Measurements from ENCODE around the gene MRPL20.
A peak's percentile ranks its signal among the peaks of the same experiment; 100 is the strongest.
"Not testable (repeated sequence)": the region's sequence is repeated elsewhere in the genome, so short reads cannot be mapped to it uniquely, and the experiment has no call there.

MRPL20 gene

DNA sequence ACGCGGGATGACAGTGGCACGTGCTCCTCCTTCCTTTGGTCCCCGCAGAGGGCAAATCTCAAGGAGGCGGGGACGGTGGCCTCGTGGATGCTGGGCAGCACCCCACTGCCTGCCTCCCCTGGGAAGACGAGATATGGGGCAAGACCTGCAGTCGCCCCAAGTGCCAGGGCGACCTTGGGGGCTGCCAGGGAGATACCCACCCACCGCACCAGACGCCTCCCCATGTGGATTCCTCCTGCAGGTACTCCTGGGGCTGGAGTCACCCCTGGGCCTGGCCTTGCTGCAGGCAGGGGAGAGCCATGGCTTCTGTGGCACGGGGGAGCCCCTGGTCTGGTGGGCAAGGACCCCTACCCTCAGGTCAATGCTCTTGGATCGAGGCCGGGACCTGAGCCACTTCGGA lies 26.2 kb downstream of the MRPL20 start:
- DNase-seq: no peak

DNA sequence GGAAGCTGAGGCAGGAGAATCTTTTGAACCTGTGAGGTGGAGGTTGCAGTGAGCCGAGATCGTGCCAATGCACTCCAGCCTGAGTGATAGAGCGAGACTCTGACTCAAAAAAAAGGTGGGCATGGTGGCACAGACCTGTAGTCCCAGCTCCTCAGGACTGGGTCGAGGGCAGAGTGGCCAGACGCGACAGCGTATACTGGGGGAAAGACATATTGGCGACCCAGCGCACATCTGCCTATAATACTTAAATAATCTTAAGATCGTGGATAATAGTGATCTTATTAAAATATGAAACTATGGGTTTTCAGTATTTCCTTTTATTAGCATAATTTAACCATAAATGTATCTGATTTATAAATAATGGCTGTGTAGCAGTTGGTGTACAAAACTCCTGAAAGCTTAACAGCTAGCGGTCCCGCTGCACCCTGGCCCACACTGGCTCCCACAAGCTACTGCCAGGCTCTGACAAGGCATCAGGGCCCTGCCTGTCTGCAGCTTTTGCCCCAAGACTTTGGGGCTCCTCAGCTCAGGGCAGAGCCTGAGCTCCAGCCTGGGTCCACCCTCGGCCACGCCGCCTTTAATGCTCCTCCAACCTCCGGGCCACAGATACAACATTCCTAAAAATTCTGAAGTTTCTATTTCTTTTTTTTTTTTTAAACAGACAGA lies 29.4 kb downstream of the MRPL20 start:
- DNase-seq: no peak

DNA sequence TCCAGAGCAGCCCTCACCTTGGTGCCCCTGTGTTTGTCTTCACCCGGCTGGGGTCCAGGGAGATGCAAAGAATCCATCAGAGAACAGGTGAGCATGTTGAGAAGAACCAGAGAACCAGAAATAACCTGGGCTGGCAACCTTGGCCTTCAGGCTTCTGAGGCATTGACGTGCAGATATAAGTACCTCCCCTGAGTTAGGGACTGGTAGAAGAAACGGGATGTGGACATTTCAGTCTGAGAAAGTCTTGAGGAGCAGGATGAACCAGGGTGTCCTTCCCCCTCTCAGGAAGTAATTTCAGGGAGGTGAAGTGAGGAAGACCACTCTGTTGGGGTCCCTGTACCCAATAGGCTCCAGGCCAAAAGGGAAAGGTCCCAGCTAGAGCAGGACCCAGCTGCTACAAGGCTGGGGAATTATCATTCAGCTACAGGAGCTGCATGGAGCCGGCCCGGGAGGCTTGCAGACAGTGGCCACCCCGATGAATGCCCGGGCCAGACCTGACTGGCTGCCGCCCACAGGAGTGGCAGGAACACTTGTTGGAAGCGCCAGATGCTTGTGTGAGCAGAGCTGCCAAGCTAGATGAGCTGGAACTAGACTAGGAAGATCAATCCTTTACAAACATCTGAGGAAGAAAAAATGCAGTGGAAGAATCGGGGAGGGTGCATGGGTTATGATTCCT lies 30.4 kb downstream of the MRPL20 start:
- no peak for DNase-seq

DNA sequence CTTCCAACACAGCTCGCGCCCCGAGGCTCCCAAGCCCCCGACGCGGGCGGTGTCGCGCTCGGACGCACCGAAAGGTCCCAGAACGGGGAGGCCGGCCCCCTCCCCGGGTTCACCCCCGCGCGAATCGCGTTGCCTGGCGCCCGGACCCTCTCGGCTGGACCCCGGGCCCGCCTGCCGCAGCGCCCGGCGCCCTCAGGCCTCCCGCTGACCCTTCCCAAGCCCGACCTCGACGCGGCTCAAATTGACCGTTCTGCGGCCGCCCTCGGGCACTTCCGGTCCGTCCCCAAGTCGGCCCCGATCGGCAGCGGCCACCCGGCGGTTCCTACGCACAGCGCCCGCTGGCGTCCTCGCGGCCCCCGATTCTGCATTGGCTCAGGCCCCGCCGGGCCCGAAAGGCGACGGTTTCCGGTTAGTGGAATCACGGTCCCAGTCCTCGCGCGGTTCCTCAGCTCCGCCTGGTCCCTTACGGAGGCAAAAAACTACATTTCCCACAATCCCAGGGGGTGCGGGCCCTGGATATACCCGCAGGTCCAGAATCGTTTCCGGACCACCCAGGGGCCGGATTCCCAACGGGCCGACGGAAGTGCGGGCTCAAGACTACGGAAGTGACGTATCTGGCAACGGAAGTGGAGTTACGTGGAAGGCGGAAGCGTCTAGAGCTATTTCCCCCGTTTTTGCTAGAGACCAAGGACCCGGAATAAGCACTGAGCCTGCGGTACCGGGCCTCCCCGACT lies 32.0 kb downstream of the MRPL20 start, which contains the start of gene AURKAIP1:
Gene AURKAIP1 (minus strand): TSS at position 279 of the 734 bp plus-strand sequence. CDS start 451 bp downstream, outside the sequence.
- DNase-seq: peak; percentile 98

DNA sequence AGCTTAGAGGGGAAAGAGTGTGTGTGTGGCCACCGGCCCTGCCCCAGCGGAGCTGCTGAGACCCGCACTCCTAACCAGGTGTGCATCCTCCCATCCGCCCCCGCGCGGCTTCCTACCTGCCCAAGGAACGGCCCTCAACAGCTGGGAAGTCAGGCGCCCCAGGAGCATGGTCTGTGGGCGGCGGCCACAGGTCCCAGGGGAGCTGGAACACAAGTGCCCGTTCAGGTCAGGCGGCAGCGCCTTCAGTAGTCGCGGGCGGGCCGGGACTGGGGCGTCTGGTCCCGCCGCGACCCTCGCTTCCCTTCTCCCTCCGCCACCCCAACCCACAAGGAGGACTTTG lies 32.5 kb downstream of the MRPL20 start:
- DNase-seq: no peak

DNA sequence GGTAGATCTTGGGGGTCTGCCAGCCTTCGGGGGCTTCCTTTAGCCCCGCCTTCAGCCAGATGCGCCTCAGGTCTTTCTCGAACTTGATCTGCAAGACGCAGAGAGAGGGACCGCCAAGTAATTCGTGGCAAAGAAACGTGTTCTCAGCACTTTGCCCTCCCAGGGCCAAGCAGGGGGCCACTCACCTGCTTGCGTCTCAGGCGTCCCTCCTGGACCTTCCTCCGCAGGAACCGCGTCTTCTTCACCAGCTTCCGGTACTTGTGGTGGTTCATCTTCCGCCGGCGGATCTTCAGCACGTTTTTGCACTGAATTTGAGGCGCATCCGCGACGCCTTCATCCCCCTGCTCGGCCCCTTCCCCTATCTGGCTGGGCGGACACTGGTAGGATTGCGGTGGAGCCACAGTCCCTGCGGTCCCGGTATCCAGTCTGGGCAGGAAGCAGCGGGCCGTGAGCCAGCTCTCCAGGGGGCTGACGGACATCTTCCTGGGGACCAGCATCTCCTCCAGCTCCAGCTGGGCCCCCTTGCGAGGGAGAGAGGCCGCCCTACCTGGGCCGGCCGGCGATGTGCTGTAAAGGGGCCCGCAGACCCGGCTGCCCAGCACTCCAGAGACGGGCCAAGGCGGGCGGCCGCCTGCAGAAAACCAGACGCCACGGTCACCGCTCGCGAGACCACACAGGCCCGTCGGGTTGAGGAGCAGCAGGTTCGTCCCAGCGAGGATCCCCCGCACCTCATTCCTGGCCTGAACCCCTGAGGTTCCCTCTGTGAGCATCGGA lies 33.1 kb downstream of the MRPL20 start:
- no peak for DNase-seq

DNA sequence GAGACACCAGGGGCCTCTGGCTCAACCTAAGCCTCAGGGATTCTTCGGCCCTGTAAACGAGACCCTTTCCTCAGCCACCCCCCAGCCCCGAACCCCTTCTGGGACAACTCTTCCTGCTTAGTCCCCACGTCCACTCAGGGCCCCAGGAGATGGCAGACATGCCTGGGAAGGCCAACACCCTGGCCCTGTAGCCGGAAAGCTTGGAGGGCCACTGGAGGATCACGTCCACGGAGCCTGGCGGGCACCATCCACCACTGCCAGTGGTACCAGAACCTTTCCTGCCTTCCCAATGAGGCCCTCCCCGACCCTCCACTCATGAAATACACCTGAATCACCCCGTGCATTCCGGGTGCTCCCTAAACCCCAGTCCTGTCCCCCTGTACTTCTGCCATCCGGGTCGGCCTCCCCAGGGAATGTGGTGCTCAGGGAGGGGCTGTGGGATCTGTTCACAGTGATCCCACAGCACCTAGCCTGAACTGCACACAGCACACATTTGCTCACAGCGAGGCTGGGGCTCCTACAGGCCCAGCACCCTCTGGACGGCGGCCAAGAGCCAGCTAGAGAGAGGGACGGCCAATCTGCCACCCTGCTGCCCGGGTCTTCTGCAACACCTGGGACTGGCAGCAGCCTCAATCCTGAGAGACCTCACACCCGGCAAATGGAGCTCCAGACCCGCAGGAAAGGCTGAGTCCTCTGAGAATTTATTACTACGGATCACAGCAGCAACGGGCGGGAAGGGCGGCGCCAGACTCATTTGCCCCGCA lies 33.9 kb downstream of the MRPL20 start:
- no peak for DNase-seq

DNA sequence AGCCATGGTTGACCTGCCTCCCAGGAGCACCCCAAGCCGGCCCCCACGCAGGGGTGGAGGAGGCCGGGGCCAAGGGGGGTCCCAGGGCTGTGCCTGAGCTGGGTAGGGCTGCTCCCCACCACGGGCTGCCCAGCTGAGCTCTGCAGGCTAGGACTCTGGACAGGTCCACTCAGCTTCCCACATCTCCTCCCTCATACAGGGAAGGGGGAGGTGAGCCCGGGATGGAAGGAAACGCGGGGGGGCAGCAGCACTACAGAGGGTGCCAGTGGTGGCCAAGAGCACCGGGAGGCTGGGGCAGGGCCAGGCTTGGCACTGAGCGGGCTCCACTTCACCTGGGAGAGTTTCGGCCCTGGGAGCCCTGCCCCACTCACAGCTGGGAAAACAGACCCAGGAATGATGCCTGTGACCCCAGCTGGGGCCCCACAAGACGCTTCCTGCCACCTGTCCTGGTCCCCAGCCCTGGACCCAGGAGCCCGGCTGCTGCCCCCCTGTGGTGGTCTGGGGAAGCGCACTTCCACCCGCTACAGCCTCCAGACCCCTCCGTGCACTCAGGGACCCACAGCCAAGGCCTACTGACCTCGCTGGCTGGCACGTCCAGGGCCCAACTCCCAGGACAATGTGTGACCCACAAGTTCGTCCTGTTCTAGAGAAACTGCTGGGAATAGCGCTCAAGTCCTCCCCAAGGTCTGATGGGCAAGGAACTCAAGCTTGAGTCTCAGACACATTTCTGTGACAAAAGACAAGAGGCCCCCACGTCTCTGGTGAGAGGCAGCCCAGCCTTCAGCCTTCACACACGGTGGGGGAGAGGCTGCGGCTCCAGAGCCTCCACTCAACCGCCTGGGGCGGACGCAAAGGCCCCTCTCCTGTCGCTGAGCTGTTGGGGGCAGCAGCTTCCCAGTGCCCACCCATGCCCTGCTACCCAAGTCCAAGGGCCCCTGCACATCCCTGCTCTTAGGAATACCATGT lies 35.1 kb downstream of the MRPL20 start:
- peak; percentile 73 for DNase-seq

DNA sequence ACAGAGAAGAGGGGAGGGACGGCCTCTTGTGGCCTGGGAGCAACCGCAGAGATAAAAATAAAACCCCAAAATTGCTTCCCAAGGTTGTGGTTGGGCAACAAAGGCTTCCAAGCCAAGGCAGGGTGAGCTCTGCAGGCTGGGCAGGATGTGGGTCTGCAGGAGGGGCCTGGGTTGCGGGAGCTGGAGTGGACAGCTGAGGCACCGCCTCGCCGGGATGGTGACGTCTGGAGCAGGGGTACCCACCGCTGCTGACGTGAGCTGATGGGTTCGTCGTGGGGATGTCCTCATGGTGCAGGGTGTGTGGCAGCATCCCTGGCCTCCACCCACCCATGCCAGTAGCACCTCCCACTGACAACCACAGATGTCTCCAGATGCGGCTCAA lies 35.7 kb downstream of the MRPL20 start:
- DNase-seq: no peak

DNA sequence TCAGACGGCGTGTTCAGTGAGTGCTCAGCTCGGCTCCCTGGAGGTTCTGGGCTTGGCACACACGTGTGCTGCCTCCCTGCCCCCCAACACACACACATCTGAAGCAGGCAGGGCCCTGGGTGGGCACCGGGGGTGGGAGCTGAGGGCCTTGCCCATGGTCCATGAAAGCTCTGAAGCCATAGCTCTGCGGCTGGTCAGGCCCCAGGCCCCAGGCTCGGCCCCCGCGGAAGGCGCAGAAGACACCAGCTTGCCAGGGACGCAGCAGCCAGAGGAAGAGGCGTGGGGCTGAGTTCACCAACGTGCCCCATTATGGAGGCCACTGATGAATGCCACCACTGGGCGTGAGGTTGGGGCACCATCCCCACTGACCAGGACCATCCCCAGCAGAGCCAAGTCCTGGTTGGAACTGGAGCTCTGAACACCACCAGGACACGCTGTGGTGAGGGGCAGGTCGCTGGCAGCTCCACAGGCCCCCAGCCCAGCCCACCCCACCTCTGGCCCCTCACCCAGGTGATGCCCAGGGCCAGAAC lies 36.3 kb downstream of the MRPL20 start:
- no peak for DNase-seq

DNA sequence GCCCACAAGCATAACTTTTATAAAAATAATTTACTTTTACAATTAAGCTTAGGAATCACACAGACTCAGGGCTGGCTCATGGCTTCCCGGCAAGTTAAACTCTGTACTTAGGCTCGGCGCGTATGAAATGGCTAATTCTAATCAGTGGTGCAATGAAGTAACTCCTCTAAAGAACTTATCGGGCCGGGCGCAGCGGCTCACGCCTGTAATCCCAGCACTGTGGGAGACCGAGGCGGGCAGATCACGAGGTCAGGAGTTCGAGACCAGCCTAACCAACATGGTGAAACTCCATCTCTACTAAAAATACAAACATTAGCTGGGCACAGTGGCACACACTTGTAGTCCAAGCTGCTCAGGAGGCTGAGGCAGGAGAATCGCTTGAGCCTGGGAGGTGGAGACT lies 37.0 kb downstream of the MRPL20 start:
- not testable (repeated sequence) for DNase-seq

DNA sequence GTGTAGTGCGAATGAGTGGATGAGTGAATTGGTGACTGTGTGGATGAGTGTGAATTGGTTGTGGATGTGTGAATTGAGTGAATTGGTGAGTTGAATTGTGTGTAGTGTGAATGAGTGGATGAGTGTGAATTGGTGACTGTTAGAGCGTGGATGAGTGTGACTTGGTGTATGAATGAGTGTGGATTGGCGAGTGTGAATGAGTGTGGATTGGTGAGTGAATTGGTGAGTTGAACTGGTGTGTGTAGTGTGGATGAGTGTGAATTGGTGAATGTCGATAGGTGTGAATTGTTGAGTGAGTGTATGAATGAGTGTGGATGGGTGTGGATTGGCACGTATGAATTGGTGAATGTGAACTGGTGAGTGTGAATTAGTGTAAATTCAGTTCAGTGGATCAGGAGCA lies 39.8 kb downstream of the MRPL20 start:
- no peak for DNase-seq

DNA sequence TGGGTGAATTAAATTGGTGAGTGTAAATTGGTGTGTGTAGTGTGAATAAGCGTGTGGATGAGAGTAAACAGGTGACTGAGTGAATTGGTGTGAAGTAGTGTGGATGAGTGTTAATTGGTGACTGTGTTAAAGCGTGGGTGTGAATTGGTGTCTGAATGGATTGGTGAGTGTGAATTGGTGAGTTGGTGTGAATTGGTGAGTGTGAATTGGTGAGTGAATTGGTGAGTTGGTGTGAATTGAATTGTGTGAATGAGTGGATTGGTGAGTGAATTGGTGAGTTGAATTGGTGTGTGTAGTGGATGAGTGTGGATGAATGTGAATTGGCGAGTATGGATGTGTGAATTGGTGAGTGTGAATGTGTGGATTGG lies 40.4 kb downstream of the MRPL20 start:
- DNase-seq: no peak

DNA sequence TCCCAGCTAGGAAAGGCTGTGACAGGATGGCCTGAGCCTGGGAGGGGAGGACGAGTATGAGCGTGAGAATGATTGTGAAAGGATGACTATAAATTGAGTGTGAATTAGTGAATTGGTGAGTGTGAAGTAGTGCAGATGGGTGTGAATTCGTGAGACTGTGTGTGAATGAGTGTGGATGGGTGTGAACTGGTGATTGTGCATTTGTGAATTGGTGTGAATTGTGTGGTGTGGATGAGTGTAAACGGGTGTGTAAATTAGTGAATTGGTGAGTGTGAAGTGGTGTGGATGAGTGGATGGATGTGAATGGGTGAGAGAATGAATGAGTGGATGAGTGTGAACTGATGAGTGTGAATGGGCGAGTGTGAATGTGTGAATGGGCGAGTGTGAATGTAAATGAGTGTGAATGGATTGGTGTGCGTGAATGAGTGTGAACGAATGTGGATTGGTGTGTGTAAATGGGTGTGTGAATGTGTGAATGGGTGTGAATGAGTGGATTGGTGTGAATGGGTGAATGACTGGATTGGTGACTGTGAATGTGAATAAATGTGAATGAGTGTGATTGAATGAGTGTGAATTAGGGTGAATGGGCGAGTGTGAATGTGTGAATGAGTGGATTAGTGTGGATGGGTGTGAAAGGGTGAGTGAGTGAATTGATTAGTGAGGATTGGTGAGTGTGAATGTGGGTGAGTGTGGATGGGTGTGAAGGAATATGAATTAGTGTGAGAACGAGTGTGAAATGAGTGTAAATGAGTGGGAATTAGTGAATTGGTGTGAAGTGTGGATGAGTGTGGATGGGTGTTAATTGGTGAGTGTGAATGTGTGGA lies 41.0 kb downstream of the MRPL20 start:
- DNase-seq: no peak

DNA sequence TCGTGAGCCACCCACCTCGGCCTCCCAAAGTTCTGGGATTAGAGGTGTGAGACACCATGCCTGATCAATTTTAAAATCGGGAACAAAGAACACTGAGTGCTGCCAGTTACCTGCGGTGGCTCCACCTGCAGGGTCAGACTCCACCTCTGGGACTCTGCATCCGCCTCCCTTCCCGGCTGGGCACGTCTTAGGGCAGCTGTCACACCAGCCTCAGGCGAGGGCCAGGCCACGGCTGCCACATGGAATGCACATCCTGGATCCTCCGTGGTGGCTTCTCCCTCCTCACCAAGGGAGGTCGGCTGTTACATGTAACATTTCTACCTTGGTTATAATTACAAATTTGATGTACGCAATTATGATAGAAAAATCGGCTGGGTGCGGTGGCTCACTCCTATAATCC lies 42.8 kb downstream of the MRPL20 start:
- DNase-seq: no peak

DNA sequence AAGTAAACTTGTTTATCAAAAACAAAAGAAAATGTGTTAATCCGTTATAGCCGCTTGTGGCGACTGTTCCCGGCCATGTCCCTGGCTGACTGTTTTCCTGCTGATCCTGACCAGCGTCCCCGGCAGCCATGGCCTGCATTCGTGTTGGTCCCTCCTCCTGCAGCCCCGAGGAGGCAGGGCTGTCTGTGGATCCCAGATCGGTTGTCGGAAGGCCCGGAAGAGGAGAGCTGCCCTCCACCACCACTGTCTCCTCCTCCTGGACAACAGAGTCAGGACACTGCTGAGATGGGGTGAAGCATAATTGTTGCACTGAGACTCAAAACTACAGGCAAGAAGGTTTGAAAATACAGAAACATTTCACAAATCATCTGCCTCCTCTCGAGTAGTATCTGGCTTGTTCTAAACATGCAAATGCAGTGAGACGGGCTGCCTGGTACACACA lies 45.1 kb downstream of the MRPL20 start:
- no peak for DNase-seq

DNA sequence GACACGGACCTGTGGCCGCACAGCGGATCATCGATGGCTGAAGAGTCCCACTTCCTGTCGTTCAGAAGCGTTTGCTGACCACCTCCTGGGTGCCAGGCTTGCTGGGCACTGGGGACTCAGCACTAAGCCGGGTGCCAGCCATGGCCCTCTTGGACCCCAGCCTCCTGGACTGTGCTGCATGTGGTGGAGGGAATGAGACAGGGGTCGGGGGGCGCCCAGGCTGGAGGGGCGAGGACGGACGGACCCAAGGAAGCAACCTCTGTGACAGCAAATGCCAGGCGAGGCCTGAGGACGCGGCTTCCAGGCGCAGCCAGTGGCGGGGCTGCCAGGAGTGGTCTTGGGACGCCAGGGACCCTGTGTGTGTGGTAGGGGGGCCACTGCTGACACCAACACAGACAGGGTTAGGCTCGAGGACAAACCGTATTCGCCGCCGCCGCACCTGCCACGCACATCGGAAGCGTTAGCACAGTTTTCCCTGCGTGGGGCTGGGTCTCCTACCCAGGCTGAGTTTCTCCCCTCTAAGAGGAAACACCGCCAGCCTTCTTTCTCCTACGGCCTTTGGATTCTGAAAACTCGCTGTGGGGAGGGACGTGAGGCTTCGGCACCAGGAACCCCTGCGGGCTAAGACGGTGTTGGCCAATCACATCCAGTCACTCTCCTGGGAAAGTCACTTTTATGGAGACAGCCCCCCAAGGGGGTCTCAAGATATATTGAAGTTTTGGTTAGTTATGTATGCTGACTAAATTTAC lies 45.7 kb downstream of the MRPL20 start:
- DNase-seq: no peak

DNA sequence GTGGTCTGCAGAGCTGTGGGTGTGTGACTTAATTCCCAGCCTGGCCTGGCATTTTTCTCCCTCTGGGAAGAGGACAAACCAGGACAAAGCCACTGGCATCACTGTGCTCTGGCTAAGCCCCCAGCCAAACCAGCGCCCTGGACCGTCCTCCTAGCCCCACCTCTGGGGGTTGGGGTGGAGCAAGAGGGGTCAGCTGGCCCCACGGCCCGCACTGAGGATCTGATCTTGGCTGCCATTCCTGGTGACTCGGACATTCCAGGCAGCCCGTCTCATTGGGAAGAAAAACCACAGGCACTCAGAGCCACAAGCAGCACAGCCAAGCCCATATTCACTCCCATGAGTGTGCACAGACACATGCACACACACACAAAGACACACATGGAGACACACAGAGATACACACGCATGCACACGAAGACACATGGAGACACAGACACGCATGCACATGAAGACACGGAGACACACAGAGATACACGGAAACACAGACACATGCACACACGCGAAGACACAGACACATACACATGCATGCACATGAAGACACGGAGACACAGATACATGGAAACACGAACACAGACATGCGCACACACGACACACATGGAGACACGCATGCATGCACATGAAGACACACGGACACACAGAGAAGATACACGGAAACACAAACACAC lies 46.5 kb downstream of the MRPL20 start:
- no peak for DNase-seq
